ENCODE data around the gene TOX2. TPM values are rescaled to one million over a fixed set of nuclear protein-coding genes. Genes with fewer than 3 reads are reported as not detected.

Gene TOX2
- total and polyA plus RNA-seq, 5 donors from 2014 or later = 2.0 to 9.2 (median 3.4) TPM

GRCh38 chr20:43916881-43917371 lies 2.3 kb downstream of the TOX2 start:
- Mint-ChIP-seq H3K27ac (peak overlapping the region in 1 of 3 donors; percentile 82), H3K36me3 (no peaks in the 10 kb centered on the region), H3K9me3 (peaks cover 0 to 10% (median 0%) of the 10 kb centered on the region in 7 donors), H3K4me1 (peaks cover 0 to 60% (median 35%) of the 10 kb centered on the region in 4 donors), H3K4me3 (peak overlapping the region; percentile 85 to 90 (median 86)), H3K27me3 (peaks cover 11% of the 10 kb centered on the region)
- H3K9me3 ChIP-seq (ENCODE audit: control insufficient read depth in 2 of 2, low read length in 2 of 2) = no peaks in the 10 kb centered on the region
- no peaks in the 10 kb centered on the region for H3K27me3 ChIP-seq (ENCODE audit: control insufficient read depth, insufficient read depth, low read length)
- H3K27ac ChIP-seq (ENCODE audit: insufficient read depth, low read length, poor library complexity, severe bottlenecking) = no peak overlapping the region
- ATAC-seq (ENCODE audit: low read depth in 2 of 2) = no peak
- H3K36me3 ChIP-seq (ENCODE audit: control insufficient read depth, insufficient read depth, low read length) = no peaks in the 10 kb centered on the region
- H3K4me1 ChIP-seq (ENCODE audit: control insufficient read depth, insufficient read depth, low read length, poor library complexity, severe bottlenecking) = peaks cover 32% of the 10 kb centered on the region
- no peak for DNase-seq
- H3K4me3 ChIP-seq (ENCODE audit: low read depth, low read length) = no peak overlapping the region

DNA sequence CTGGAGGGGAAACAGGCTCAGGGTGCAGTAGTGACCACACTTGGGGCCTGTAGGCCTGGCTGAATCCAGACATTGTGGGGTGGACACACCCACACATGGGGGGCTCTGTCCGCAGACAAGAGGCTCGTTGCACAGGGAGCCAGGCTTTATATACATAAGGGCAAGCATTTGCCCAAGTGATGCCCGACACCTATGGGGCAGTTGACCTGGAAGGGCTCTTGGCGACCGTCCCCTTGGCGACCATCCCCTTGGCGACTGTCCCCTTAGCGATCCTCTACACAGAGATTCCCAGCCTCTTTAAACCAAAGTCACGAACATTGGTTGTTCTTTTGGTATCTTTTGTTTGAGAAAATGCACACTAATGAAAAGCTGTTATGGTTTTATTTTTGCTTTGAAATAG lies 2.7 kb downstream of the TOX2 start:
- H3K9me3 Mint-ChIP-seq = peaks cover 0 to 6% (median 0%) of the 10 kb centered on the region in 7 donors
- H3K36me3 Mint-ChIP-seq = no peaks in the 10 kb centered on the region
- Histone ChIP-seq H3K4me1 (ENCODE audit: control insufficient read depth, insufficient read depth, low read length, poor library complexity, severe bottlenecking) (peaks cover 32% of the 10 kb centered on the region), H3K27ac (ENCODE audit: insufficient read depth, low read length, poor library complexity, severe bottlenecking) (no peak overlapping the region), H3K36me3 (ENCODE audit: control insufficient read depth, insufficient read depth, low read length) (no peaks in the 10 kb centered on the region), H3K27me3 (ENCODE audit: control insufficient read depth, insufficient read depth, low read length) (no peaks in the 10 kb centered on the region), H3K9me3 (ENCODE audit: control insufficient read depth in 2 of 2, low read length in 2 of 2) (no peaks in the 10 kb centered on the region), H3K4me3 (ENCODE audit: low read depth, low read length) (no peak overlapping the region)
- DNase-seq (no peak), ATAC-seq (ENCODE audit: low read depth in 2 of 2) (no peak)
- H3K27me3 Mint-ChIP-seq = peaks cover 11% of the 10 kb centered on the region
- peaks cover 0 to 60% (median 39%) of the 10 kb centered on the region in 4 donors for H3K4me1 Mint-ChIP-seq
- no peak overlapping the region for H3K27ac Mint-ChIP-seq
- peak overlapping the region; percentile 85 to 90 (median 86) for H3K4me3 Mint-ChIP-seq

GRCh38 chr20:43919686-43920403 lies 5.2 kb downstream of the TOX2 start:
- ATAC-seq (ENCODE audit: low read depth in 2 of 2) (no peak), DNase-seq (no peak)
- H3K9me3 Mint-ChIP-seq = no peaks in the 10 kb centered on the region
- peaks cover 6% of the 10 kb centered on the region for H3K27me3 Mint-ChIP-seq
- peak overlapping the region in 1 of 4 donors; percentile 45 for H3K4me3 Mint-ChIP-seq
- Histone ChIP-seq H3K4me1 (ENCODE audit: control insufficient read depth, insufficient read depth, low read length, poor library complexity, severe bottlenecking) (peaks cover 50% of the 10 kb centered on the region), H3K4me3 (ENCODE audit: low read depth, low read length) (no peak overlapping the region), H3K27ac (ENCODE audit: insufficient read depth, low read length, poor library complexity, severe bottlenecking) (no peak overlapping the region), H3K9me3 (ENCODE audit: control insufficient read depth in 2 of 2, low read length in 2 of 2) (no peaks in the 10 kb centered on the region), H3K36me3 (ENCODE audit: control insufficient read depth, insufficient read depth, low read length) (no peaks in the 10 kb centered on the region), H3K27me3 (ENCODE audit: control insufficient read depth, insufficient read depth, low read length) (no peaks in the 10 kb centered on the region)
- H3K4me1 Mint-ChIP-seq = peaks cover 3 to 67% (median 48%) of the 10 kb centered on the region in 4 donors
- peaks cover 3% of the 10 kb centered on the region for H3K36me3 Mint-ChIP-seq
- H3K27ac Mint-ChIP-seq = no peak overlapping the region

GRCh38 chr20:43920797-43921196 lies 6.1 kb downstream of the TOX2 start:
- Mint-ChIP-seq H3K4me3 (peak overlapping the region in 1 of 4 donors; percentile 45), H3K4me1 (peaks cover 9 to 69% (median 51%) of the 10 kb centered on the region in 4 donors), H3K27me3 (no peaks in the 10 kb centered on the region), H3K36me3 (peaks cover 3% of the 10 kb centered on the region), H3K27ac (peak overlapping the region in 1 of 3 donors; percentile 39), H3K9me3 (no peaks in the 10 kb centered on the region)
- DNase-seq (no peak), ATAC-seq (ENCODE audit: low read depth in 2 of 2) (no peak)
- H3K36me3 ChIP-seq (ENCODE audit: control insufficient read depth, insufficient read depth, low read length) = no peaks in the 10 kb centered on the region
- H3K9me3 ChIP-seq (ENCODE audit: control insufficient read depth in 2 of 2, low read length in 2 of 2) = no peaks in the 10 kb centered on the region
- H3K27me3 ChIP-seq (ENCODE audit: control insufficient read depth, insufficient read depth, low read length) = no peaks in the 10 kb centered on the region
- no peak overlapping the region for H3K27ac ChIP-seq (ENCODE audit: insufficient read depth, low read length, poor library complexity, severe bottlenecking)
- H3K4me3 ChIP-seq (ENCODE audit: low read depth, low read length) = no peak overlapping the region
- H3K4me1 ChIP-seq (ENCODE audit: control insufficient read depth, insufficient read depth, low read length, poor library complexity, severe bottlenecking) = peaks cover 50% of the 10 kb centered on the region

GRCh38 chr20:43921227-43921780 lies 6.7 kb downstream of the TOX2 start:
- peak in 1 of 3 donors; percentile 54 for DNase-seq
- H3K4me3 ChIP-seq (ENCODE audit: low read depth, low read length) = no peak overlapping the region
- Mint-ChIP-seq H3K36me3 (peaks cover 3% of the 10 kb centered on the region), H3K4me1 (peaks cover 9 to 73% (median 55%) of the 10 kb centered on the region in 4 donors), H3K4me3 (peak overlapping the region in 1 of 4 donors; percentile 45), H3K9me3 (no peaks in the 10 kb centered on the region), H3K27ac (peak overlapping the region in 2 of 3 donors; percentile 16 to 59), H3K27me3 (no peaks in the 10 kb centered on the region)
- H3K36me3 ChIP-seq (ENCODE audit: control insufficient read depth, insufficient read depth, low read length) = no peaks in the 10 kb centered on the region
- ATAC-seq (ENCODE audit: low read depth in 2 of 2) = peak in 1 of 2 donors; percentile 24
- H3K4me1 ChIP-seq (ENCODE audit: control insufficient read depth, insufficient read depth, low read length, poor library complexity, severe bottlenecking) = peaks cover 50% of the 10 kb centered on the region
- H3K27ac ChIP-seq (ENCODE audit: insufficient read depth, low read length, poor library complexity, severe bottlenecking) = no peak overlapping the region
- H3K9me3 ChIP-seq (ENCODE audit: control insufficient read depth in 2 of 2, low read length in 2 of 2) = no peaks in the 10 kb centered on the region
- H3K27me3 ChIP-seq (ENCODE audit: control insufficient read depth, insufficient read depth, low read length) = no peaks in the 10 kb centered on the region

- Mint-ChIP-seq H3K27me3 (no peaks in the 10 kb centered on the region), H3K4me1 (peaks cover 9 to 72% (median 52%) of the 10 kb centered on the region in 4 donors), H3K27ac (peak overlapping the region in 1 of 3 donors; percentile 33), H3K4me3 (peak overlapping the region in 1 of 4 donors; percentile 28), H3K9me3 (no peaks in the 10 kb centered on the region), H3K36me3 (peaks cover 3% of the 10 kb centered on the region)
- no peak for ATAC-seq (ENCODE audit: low read depth in 2 of 2)
- Histone ChIP-seq H3K27ac (ENCODE audit: insufficient read depth, low read length, poor library complexity, severe bottlenecking) (no peak overlapping the region), H3K4me1 (ENCODE audit: control insufficient read depth, insufficient read depth, low read length, poor library complexity, severe bottlenecking) (peaks cover 46% of the 10 kb centered on the region), H3K9me3 (ENCODE audit: control insufficient read depth in 2 of 2, low read length in 2 of 2) (no peaks in the 10 kb centered on the region), H3K36me3 (ENCODE audit: control insufficient read depth, insufficient read depth, low read length) (no peaks in the 10 kb centered on the region), H3K27me3 (ENCODE audit: control insufficient read depth, insufficient read depth, low read length) (no peaks in the 10 kb centered on the region), H3K4me3 (ENCODE audit: low read depth, low read length) (no peak overlapping the region)
- no peak for DNase-seq
These were observed 8.0 kb downstream of the TOX2 start for GRCh38 chr20:43922614-43923013.

- no peaks in the 10 kb centered on the region for H3K27me3 Mint-ChIP-seq
- Histone ChIP-seq H3K27ac (ENCODE audit: insufficient read depth, low read length, poor library complexity, severe bottlenecking) (no peak overlapping the region), H3K27me3 (ENCODE audit: control insufficient read depth, insufficient read depth, low read length) (no peaks in the 10 kb centered on the region), H3K4me1 (ENCODE audit: control insufficient read depth, insufficient read depth, low read length, poor library complexity, severe bottlenecking) (peaks cover 46% of the 10 kb centered on the region), H3K9me3 (ENCODE audit: control insufficient read depth in 2 of 2, low read length in 2 of 2) (no peaks in the 10 kb centered on the region), H3K4me3 (ENCODE audit: low read depth, low read length) (no peak overlapping the region), H3K36me3 (ENCODE audit: control insufficient read depth, insufficient read depth, low read length) (no peaks in the 10 kb centered on the region)
- no peak for DNase-seq
- H3K27ac Mint-ChIP-seq = peak overlapping the region in 1 of 3 donors; percentile 50
- no peaks in the 10 kb centered on the region for H3K9me3 Mint-ChIP-seq
- peak overlapping the region in 3 of 4 donors; percentile 28 to 73 (median 66) for H3K4me3 Mint-ChIP-seq
- peaks cover 9 to 71% (median 51%) of the 10 kb centered on the region in 4 donors for H3K4me1 Mint-ChIP-seq
- no peak for ATAC-seq (ENCODE audit: low read depth in 2 of 2)
- peaks cover 3% of the 10 kb centered on the region for H3K36me3 Mint-ChIP-seq
These were observed 8.7 kb downstream of the TOX2 start for GRCh38 chr20:43923322-43923721.
